NCI-H146 treated with DMSO at 0.1 percent for 48 hours (cell line): ENCODE measurements around the gene SLC39A10.
"Not testable (repeated sequence)": the region's sequence is repeated elsewhere in the genome, so short reads cannot be mapped to it uniquely, and the experiment has no call there.

Source experiments
- DNase-seq: peaks from one replicate; lab custom pipeline; 2025; ENCODE audit not compliant: unreplicated experiment; lab: John Stamatoyannopoulos, UW

The SLC39A10 gene

DNA sequence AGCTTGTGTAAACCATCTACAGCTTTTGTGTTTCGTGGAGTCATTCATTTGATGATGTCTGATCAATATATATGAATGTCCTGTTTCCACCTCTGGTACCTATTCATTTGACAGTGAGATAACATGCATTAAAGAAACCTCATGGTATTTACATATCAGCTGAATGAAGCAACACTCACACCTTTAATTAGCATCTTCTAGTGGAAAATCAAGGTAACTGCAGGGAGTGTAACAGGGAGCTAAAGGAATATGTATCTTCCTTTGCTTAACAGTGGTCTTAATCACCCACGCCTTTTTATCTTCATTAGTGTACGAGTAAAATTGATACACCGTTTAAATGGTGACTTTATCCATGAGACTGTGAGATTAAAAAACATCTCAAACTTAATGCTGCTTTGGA, 15.6 kb downstream of the SLC39A10 start:
- no peak for DNase-seq

DNA sequence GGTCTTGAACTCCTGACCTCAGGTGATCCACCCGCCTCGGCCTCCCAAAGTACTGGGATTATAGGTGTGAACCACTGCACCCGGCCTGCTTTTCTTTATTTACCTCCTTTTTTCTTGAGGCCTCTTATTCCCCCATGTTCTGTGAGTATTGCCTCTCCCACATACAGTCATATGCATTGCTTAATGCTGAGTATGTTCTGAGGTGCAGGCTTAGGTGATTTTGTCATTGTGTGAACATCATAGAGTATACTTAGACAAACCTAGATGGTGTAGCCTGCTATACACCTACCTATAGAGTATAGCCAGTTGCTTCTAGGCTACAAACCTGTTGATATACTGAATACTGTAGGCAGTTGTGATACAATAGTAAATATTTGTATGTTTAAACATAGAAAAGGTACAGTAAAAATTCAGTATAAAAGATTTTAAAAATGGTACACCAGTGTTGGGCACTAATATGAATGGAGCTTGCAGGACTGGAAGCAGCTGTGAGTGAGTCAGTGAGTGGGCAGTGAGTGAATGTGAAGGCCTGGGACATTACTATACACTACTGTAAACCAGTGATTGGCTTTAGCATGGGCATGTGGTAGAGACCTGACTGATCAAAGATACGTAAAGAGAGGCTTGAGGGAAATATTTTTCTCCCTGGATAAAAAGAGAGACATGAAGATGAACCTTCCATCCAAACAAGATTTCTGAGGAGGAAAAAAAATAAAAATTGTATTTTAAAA, 17.6 kb downstream of the SLC39A10 start:
- no peak for DNase-seq

DNA sequence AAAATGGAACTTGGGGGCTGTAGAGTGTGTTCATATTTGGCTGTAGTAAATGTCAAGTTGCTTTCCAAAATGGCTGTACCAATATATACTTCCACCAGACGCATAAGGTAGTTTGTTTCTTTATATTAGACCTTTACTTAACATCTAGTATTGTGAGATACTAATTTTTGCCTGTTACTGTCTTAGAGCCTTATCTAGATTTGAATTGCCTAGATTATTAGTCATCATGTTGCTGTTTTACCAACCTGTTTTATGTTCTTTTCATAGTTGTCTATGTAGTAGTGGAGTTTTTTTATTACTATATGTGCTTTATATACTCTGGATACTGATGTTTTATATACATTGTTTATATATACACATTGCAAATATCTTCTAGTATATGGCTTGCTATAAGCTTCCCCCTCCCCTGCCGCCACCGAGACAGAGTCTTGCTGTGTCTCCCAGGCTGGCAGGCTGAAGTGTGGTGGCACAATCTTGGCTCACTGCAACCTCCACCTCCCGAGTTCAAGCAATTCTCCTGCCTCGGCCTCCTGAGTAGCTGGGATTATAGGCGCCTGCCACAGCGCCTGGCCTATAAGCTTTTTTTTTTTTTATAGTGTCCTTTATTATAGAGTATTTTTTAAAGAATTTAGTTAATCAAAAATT, 18.9 kb downstream of the SLC39A10 start:
- DNase-seq: no peak

DNA sequence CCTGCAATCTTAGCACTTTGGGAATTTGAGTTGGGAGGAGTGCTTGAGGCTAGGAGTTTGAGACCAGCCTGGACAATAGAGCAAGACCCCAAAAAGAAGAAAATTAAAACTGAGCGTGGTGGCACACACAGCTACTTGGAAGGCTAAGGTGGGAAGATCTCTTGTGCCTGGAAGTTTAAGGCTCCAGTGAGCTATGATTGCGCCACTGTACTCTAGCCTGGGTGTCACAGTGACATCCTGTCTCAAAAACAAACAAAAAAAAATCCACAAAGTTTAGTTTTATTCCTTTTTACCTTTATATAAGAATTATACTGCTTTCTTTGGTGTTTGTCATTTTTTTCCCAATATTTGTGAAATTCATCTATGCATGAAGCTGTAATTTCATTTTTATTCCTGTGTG, 20.3 kb downstream of the SLC39A10 start:
- no peak for DNase-seq

DNA sequence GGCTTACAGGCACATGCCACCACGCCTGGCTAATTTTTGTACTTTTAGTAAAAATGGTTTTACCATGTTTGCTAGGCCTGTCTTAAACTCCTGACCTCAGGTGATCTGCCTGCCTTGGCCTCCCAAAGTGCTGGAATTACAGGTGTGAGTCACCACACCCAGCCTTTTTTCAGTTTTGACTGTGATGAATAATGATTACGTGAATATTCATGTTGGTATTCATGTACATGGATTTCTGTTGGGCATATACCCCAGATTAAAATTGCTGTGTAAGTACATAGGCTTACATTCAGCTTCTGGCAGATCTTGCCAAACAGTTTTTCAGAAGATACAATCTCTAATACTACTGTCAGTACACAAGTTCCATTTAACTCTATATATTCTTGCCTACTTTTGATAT, 20.9 kb downstream of the SLC39A10 start:
- DNase-seq: no peak

DNA sequence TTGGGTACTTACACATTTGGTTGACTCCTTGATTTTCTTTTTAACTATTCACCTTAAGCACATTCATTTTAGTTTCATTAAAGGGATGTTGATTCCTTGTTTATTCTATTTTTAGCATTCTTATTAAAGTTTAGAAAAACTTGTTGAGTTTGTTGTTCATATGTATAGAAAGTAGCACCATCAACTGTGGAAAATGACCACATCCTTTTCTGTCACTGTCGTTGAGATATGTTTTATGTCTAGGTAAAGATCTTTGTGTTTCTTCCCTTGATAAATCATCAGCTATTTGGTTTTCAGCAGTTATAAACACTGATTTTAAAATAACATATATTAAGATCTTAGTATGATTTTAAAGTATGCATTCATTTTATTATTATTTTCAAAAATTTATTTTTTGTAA, 25.1 kb downstream of the SLC39A10 start:
- no peak for DNase-seq

DNA sequence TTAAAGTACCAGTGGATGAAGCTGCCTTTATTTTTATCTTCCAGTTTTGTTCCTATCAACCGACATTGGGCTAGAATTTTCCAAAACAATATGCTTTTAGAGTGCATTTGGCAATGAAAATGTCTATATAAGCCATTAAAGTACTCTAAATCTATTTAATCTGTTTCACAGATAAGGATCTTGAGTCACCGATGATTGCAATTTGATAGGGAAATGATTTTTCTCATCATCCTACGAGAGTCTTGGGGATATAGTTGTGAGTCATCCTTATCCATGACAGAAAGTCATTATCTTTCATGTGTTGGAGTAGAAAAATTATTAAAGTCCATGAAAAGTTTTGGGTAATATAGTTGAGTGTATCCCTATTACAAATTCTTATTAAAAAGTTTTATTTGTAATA, 26.1 kb downstream of the SLC39A10 start:
- DNase-seq: no peak

DNA sequence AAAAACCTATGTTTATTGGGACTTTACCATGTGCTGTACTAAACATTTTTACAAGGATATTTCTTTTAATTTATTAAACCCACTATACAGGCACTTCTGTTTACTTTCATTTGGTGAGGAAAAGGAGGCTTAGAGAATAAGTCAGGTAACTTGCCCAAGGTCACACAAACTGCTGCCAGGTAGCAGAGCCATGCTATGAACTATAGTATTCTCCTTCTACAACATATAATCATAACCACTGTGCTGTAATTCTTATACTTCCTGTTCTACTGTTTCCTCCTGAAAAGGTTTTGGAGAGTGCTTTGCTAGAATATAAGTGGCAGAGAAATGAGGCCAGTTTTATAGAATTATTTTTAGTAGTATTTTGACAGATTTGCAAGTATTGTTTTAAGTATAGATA, 29.5 kb downstream of the SLC39A10 start:
- DNase-seq: no peak

DNA sequence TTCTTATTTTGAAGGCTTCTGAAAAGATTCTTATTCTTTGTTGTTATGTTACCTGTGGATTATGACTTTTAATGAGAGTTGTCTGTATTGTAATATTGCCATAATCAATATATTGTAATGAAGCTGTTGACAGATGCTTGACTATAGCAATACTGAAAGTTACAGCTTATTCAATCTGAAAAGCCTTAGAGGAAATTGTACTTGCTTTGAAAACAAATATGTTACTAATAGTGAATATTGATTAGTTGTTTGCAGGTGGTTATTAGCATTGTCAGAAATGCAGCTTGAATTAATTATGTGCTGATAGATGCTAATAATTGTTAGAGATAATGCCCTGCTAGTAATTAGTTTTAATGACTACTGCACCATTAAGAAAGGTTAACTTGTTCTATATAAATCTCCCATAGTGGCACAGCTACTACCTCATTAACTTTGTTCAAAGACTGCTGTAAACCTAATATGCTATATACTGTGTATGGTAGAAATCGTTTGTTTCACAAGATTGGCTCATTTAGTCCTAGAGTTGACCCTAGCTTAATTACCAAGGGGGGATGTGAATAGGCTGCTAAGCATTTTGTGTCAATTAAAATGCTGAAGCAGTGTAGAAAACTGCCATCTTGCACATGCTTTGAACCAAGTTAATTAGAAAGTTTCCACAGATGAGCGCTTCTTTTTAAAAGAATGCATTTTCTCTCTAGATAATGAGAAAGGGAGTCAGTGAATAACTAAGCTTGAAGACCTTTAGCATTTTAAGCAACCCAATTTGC, 30.5 kb downstream of the SLC39A10 start:
- DNase-seq: no peak

DNA sequence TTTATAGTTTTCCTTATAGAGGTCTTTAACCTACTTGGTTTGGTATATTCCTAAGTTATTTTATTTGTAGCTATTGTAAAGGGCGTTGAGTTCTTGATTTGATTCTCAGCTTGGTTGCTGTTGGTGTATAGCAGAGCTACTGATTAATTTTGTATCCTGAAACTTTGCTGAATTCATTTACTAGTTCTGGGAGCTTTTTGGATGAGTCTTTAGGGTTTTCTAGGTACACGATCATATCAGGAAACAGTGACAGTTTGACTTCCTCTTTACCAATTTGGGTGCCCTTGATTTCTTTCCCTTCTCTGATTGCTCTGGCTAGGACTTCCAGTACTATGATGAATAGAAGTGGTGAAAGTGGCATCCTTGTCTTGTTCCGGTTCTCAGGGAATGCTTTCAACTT, 35.5 kb downstream of the SLC39A10 start:
- DNase-seq: not testable (repeated sequence)

DNA sequence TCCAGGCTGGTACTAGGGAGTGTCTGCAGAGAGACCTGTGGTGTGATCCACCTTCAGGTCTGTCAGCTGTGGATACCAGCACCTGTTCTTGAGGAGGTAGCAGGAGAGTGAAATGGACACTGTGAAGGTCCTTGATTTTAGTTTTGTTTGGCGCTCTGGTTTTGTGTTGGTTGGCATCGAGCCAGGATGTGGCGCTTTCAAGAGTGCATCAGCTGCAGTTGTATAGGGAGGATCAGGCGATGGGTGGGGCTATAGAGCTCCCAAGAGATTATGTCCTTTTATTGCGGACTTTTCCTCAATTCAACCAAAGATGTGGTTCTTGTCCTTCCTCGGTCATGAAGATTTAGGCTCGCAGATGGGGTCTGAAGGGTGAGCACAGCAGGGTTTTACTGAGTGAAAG, 37.5 kb downstream of the SLC39A10 start:
- no peak for DNase-seq

DNA sequence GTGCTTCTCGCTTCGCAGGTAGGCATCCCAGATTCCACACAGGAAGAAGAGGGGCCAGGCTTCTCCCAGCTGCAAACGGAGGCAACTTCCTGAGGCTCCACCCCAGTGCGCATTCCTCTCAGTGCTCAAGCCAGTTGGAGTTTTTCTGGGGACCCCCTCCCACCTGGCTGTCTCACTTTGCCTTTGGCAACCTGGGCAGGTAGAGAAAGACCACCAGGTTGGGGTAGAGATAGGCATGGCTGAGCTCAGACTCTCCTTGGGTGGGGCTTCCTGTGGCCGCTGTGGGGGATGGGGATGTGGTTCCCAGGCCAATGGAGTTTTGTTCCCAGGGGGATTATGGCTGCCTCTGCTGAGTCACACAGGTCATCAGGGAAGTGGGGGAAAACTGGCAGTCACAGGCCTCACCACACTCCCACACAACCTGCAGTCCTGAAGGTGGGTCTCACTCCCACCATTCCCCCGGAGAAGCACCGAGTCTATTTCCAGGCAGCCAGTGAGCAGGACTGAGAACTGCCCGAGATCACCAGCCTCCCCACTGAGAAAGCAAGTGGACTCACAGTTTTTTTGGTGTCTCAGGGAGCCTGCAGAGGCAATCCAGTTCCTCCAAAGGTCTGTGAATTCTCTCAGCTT, 38.1 kb downstream of the SLC39A10 start:
- DNase-seq: no peak

DNA sequence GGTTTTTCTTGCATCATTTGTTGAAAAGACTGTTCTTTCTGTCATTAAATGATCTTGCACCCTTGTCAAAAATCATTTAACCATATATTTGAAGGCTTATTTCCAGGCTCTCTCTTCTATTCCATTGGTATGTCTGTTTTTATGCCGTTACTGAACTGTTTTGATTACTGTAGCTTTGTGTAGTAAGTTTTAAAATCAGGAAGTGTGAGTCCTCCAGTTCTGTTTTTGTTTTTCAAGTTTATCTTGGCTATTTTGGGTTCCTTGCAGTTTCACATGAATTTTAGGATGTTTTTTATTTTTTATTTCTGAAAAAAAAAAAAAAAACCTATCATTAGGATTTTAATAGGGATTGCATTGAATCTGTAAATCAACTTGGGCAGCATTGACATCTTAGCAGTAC, 39.0 kb downstream of the SLC39A10 start:
- DNase-seq: no peak

DNA sequence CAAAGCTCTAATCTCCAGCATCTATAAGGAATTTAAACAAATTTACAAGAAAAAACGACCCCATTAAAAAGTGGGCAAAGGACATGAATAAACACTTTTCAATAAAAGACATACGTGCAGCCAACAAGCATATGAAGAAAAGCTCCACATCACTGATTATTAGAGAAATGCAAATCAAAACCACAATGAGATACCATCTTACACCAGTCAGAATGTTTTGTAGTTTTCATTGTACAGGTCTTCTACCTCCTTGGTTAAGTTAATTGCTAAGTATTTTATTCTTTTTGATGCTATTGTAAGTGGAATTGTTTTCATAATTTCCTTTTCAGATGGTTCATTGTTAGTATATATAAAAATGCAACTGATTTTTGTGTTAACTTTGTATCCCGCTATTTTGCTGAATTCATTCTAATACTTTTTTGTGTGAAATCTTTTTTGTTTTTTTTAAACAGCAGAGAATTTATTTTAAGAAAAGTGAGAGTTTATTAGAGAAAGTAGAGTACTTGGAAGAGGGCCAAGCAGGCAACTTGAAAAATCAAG, 40.7 kb downstream of the SLC39A10 start:
- no peak for DNase-seq

DNA sequence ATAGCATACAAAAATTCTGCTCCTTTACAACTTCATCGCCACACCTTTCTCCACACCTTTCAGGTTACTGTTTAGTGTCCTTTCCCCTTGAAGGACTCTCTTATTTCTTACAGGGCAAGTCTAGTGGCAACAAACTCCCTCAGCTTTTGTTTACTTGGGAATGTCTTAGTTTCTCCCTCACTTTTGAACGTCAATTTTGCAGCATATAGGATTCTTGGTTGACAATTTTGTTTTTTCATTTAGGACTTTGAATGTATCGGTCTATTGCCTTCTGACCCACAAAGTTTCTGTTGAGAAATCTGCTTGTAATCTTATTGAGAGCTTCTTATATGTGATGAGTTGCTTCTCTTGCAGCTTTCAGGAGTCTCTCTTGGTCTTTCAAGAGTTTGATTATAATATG, 43.5 kb downstream of the SLC39A10 start:
- no peak for DNase-seq

DNA sequence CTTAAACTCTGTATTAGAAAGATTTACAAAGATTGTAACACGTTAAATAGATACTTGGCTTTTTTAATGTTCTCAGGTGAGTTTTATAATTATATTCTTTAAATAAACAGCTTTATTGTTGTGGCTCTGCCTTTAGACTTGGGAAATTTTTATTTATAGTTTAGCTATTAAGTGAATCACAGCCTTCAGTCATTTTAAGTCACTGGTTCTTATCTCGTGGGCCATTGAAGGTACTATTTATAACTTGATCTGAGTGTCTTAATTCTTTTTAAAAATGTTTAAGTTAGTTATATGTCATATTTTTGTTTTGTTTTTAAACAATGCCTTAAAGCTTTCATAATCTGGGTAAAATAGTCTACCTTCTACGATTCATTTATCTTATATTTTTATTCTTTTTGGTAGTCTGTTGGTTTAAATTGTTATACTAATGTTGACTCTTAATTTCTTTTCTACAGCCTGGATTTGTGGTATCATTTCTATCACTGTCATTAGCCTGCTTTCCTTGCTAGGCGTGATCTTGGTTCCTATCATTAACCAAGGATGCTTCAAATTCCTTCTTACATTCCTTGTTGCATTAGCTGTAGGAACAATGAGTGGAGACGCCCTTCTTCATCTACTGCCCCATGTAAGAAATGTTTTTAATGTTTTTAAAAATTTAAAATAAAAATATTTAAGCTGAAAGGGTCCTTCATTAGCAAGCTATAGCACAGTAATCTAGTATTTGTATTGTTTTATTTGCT, 49.3 kb downstream of the SLC39A10 start:
- no peak for DNase-seq

DNA sequence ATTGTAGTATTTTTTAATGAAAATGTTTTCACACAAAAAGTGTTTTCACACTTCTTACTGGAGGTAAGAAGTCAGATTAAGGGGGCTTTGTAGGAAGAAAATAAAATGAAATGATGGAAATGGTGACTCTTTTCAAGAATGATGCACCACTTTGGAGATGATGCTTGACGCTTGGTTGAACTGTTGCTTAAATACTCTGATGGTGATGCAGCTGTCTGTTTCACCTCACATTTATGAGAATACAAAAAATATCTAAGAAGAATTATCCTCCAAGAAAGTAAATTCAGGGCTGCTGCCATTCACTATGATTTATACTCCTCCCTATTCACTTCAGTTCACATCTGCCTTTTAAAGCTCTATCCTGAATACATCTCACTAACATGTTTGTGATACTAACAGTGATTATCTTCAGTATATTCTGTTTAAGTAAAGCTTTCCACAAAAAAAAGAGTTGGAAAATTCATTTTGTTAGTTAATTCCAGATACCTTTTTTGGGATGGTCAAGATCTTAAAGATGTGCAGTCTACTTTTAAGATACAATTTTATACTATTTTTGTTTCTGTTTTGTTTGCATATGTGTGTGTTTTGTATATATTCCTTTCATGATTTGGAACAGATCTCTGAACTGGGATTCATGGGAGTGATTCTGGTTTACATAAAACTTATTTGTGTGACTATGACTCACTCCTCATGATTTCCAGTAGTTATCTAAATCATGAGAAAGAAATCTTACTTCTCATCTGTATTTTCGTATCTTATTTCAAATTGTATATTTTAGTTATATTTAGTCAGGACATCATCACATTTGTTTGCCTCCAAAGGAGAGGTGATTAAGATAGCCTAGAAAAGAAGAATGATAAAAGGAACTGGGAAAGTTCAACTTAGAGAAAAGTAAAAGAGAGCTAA, 53.1 kb downstream of the SLC39A10 start:
- no peak for DNase-seq

DNA sequence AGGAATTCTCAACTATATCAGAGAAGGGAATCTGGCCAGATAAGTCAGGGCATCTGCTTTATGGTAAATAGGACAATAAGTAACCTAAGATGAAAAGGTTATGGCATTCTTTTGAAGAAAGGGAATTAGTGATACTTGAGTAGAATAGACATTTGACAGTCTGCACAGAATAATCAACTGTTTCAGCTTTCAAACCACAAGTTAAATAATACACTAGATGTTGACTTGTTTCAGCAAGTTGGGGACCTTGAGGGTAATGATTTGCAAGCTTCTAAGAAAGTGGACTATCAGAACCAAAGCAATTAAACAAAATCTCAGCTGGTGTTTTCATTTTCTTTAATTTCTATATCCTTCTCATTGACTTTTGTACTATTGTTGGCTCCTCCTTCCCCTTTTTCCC, 54.5 kb downstream of the SLC39A10 start:
- no peak for DNase-seq

DNA sequence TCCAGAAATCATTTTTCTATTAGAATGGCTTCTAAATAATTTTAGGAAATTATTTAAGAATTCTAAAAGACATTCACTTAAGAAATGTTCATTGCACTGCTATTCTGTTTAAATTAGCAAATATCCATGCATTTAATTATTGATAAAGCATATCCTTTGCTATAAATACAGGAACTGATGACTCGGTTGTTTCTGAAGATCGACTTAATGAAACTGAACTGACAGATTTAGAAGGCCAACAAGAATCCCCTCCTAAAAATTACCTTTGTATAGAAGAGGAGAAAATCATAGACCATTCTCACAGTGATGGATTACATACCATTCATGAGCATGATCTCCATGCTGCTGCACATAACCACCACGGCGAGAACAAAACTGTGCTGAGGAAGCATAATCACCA, 59.4 kb downstream of the SLC39A10 start:
- DNase-seq: no peak

DNA sequence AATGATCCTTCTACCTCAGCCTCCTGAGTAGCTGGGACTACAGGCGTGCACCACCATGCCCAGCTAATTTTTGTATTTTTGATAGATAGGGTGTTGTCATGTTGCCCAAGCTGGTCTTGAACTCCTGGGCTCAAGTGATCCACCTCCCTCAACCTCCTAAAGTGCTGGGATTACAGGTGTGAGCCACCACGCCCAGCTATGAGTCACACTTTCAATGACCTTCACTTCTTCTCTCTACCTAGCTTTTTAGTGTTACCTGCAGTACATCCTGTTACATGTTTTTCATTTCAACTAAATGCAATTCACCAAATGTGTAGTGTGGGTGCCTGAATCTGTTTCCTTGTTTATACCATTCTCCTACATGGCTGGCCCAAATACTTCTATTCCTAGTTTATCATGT, 64.0 kb downstream of the SLC39A10 start:
- no peak for DNase-seq
